ENCODE data around the gene CALML3. TPM values are rescaled to one million over a fixed set of nuclear protein-coding genes. Genes with fewer than 3 reads are reported as not detected.

CALML3 gene
- total RNA-seq, 1 experiment from 2014 or later, result not detected

DNA sequence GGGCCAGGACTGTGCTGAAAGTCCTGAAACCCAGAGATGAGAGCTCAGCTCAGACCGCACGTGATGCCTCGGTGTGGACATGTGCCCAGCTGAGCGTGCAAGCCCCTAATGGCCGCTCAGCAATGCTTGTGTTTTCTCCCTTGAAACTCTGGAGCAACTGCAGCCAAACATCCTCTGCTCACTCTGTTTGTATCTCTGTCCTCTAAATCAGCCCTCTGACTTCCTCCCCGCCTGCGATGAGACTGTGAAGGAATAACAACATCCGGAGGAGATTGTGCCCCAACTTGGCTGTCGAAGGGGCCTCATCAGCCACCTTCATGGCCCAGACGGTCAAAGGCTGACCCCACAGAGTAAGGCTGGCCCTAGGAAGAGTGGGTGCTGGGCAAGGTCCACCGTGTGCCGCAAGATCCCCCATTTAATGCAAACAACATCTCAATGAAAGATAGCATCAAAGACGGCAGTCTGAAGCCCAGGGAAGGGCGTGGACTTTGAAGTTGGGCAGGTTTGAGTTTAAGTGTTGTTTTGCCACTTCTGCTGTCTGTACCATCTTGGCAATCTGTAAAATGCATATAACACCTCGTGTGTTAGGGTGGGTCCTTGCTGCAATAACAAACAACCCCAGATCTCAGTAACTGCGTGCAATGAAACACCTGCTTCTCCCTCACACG lies 39.9 kb downstream of the CALML3 start:
- no peak overlapping the region for H3K27ac ChIP-seq (ENCODE audit: low read depth, low read length, poor library complexity, severe bottlenecking)
- CTCF ChIA-PET, result no interaction called here
- H3K4me3 ChIP-seq (ENCODE audit: low read depth, low read length, poor library complexity, severe bottlenecking), result no peak overlapping the region
- POLR2A ChIA-PET (ENCODE audit: low non-redundant PET), result no interaction called here
- intact Hi-C loops (cut with micrococcal nuclease; ENCODE audit: unreplicated experiment), result no loop called here
- H3K27me3 ChIP-seq (replicated peaks; ENCODE audit: insufficient read depth, low read depth, low read length, poor library complexity), result no peaks in the 10 kb centered on the region
- no peaks in the 10 kb centered on the region for H3K9me3 ChIP-seq (ENCODE audit: low read depth, low read length, poor library complexity, severe bottlenecking)
- no peak for DNase-seq (ENCODE audit: low spot score)
- H3K4me1 ChIP-seq (ENCODE audit: insufficient read depth, low read length, poor library complexity, severe bottlenecking), result peaks cover 1% of the 10 kb centered on the region
- no peaks in the 10 kb centered on the region for H3K36me3 ChIP-seq (ENCODE audit: insufficient read depth, low read length, poor library complexity, severe bottlenecking)
- no TSS peak for BruUV-seq (replicated peaks)
- no peak for TF ChIP-seq EZH2 (IDR thresholded peaks at IDR 0.05; ENCODE audit: borderline replicate concordance, low read depth, low read length, poor library complexity, severe bottlenecking)
- TF ChIP-seq, protein P1, sequence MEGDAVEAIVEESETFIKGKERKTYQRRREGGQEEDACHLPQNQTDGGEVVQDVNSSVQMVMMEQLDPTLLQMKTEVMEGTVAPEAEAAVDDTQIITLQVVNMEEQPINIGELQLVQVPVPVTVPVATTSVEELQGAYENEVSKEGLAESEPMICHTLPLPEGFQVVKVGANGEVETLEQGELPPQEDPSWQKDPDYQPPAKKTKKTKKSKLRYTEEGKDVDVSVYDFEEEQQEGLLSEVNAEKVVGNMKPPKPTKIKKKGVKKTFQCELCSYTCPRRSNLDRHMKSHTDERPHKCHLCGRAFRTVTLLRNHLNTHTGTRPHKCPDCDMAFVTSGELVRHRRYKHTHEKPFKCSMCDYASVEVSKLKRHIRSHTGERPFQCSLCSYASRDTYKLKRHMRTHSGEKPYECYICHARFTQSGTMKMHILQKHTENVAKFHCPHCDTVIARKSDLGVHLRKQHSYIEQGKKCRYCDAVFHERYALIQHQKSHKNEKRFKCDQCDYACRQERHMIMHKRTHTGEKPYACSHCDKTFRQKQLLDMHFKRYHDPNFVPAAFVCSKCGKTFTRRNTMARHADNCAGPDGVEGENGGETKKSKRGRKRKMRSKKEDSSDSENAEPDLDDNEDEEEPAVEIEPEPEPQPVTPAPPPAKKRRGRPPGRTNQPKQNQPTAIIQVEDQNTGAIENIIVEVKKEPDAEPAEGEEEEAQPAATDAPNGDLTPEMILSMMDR (conservative IDR thresholded peaks at IDR 0.05; ENCODE audit: low read depth, low read length), result no peak

DNA sequence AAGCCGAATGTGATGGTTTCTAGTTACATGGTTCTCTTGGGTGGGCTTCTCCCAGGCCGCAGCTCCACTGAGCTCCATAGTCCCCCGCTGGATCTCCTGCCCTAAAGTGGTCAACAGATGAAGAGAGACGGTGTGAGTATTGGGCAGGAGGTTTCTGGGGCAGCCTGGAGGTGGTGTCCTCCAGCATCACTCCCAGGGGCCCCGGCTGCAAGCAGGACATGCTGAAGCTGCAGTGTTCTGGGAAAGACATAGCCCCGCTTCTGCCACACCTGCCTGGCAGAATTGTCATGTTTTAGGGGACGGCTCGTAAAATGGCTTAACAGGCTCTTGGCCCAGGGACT lies 40.4 kb downstream of the CALML3 start:
- no peak overlapping the region for H3K27ac ChIP-seq (ENCODE audit: low read depth, low read length, poor library complexity, severe bottlenecking)
- TF ChIP-seq EZH2 (IDR thresholded peaks at IDR 0.05; ENCODE audit: borderline replicate concordance, low read depth, low read length, poor library complexity, severe bottlenecking), result no peak
- TF ChIP-seq, protein P1 (conservative IDR thresholded peaks at IDR 0.05; ENCODE audit: low read depth, low read length), result no peak
- intact Hi-C loops (cut with micrococcal nuclease; ENCODE audit: unreplicated experiment), result no loop called here
- BruUV-seq (replicated peaks), result no TSS peak
- no peaks in the 10 kb centered on the region for H3K9me3 ChIP-seq (ENCODE audit: low read depth, low read length, poor library complexity, severe bottlenecking)
- no peaks in the 10 kb centered on the region for H3K4me1 ChIP-seq (ENCODE audit: insufficient read depth, low read length, poor library complexity, severe bottlenecking)
- H3K27me3 ChIP-seq (replicated peaks; ENCODE audit: insufficient read depth, low read depth, low read length, poor library complexity), result no peaks in the 10 kb centered on the region
- H3K4me3 ChIP-seq (ENCODE audit: low read depth, low read length, poor library complexity, severe bottlenecking), result no peak overlapping the region
- H3K36me3 ChIP-seq (ENCODE audit: insufficient read depth, low read length, poor library complexity, severe bottlenecking), result no peaks in the 10 kb centered on the region
- CTCF ChIA-PET, result no interaction called here
- POLR2A ChIA-PET (ENCODE audit: low non-redundant PET), result no interaction called here
- no peak for DNase-seq (ENCODE audit: low spot score)

DNA sequence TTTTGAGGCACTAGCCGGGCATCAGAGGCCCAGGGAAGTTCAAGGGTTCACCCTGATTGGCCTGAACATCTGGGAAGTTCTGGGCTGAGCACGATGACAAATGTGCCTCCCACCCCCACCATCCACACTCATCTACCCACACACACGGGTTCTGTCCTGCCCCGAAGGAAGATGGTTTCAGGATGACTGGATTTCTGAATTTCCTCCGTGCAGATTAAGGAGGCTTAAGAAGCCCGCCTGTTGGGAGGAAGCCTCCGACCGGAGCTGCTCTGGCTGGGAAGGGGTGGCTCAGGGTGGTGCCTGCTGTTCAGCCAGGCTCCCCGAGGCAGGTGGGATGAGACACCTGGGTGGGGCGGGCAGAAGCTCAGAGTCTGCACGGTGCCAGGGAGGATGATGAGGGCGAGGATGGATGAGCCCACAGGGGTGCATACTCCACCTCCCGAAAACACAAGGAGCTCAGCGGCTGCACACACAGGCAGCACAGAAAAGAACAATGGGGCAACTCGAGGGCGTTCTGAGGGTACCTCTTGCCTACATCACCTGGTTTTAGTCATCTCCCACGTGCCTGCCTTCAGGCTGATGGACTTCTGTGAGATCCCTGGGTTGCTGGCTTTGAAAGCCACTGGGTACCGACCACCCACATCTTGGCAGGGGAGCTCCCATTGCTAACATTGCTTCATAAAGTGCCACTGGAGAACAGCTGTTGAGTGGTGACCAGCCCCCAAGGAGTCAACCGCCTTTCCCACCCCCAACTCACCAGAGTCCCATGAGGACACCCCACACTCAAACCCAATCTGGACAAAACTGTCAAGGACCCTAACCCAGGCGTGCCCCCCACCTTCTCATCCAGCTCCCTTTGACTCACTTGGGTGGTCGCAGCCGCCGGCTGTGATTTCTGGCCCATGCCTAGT lies 41.2 kb downstream of the CALML3 start:
- intact Hi-C loops (cut with micrococcal nuclease; ENCODE audit: unreplicated experiment), result no loop called here

More for the DNA sequence above, 41.2 kb downstream of the CALML3 start:
- no peaks in the 10 kb centered on the region for H3K36me3 ChIP-seq (ENCODE audit: insufficient read depth, low read length, poor library complexity, severe bottlenecking)
- H3K9me3 ChIP-seq (ENCODE audit: low read depth, low read length, poor library complexity, severe bottlenecking), result no peaks in the 10 kb centered on the region
- H3K27ac ChIP-seq (ENCODE audit: low read depth, low read length, poor library complexity, severe bottlenecking), result no peak overlapping the region
- TF ChIP-seq, protein P1 (conservative IDR thresholded peaks at IDR 0.05; ENCODE audit: low read depth, low read length), result no peak
- TF ChIP-seq EZH2 (IDR thresholded peaks at IDR 0.05; ENCODE audit: borderline replicate concordance, low read depth, low read length, poor library complexity, severe bottlenecking), result no peak
- ChIA-PET CTCF (no interaction called here), POLR2A (ENCODE audit: low non-redundant PET) (no interaction called here)
- H3K4me3 ChIP-seq (ENCODE audit: low read depth, low read length, poor library complexity, severe bottlenecking), result no peak overlapping the region
- no peaks in the 10 kb centered on the region for H3K4me1 ChIP-seq (ENCODE audit: insufficient read depth, low read length, poor library complexity, severe bottlenecking)
- BruUV-seq (replicated peaks), result no TSS peak
- no peaks in the 10 kb centered on the region for H3K27me3 ChIP-seq (replicated peaks; ENCODE audit: insufficient read depth, low read depth, low read length, poor library complexity)
- no peak for DNase-seq (ENCODE audit: low spot score)

Measured in A673 (cell line).